ENCODE data around the gene KLHL34.

DNA sequence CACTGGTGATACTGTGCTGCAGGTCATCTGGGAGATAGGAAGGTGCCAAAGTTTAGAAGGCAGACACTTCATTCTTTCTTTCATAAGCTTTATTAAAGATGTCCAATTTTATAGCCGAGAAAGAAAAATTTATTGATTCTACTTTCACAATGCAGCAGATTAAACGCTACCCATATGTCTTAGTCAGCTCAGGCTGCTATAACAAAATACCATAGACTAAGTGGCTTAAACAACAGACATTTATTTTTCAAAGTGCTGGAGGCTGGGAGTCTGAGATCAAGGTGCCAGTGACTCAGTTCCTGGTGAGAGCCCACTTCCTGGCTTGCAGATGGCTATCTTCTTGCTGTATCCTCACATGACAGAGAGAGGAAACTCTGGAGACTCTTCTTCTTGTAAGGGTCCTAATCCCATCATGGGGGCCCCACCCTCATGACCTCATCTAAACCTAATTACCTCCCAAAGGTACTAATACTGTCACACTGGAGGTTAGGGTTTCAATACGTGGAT, 33.4 kb upstream of the KLHL34 start:
- TF ChIP-seq CTCF (IDR thresholded peaks at IDR 0.05) (no peak), EZH2phosphoT487 (IDR thresholded peaks at IDR 0.05) (no peak)

Measured in neural progenitor cell (in vitro differentiated cells).